Bone marrow (tissue), 2 donors: ENCODE data around the gene KCNJ11.
"Not testable (repeated sequence)": the region's sequence is repeated elsewhere in the genome, so short reads cannot be mapped to it uniquely, and the experiment has no call there.

Experiments
- DNase-seq, 2 donors: peaks; one replicate each; lab custom pipeline; 2025; lab: John Stamatoyannopoulos, UW

Gene KCNJ11

DNA sequence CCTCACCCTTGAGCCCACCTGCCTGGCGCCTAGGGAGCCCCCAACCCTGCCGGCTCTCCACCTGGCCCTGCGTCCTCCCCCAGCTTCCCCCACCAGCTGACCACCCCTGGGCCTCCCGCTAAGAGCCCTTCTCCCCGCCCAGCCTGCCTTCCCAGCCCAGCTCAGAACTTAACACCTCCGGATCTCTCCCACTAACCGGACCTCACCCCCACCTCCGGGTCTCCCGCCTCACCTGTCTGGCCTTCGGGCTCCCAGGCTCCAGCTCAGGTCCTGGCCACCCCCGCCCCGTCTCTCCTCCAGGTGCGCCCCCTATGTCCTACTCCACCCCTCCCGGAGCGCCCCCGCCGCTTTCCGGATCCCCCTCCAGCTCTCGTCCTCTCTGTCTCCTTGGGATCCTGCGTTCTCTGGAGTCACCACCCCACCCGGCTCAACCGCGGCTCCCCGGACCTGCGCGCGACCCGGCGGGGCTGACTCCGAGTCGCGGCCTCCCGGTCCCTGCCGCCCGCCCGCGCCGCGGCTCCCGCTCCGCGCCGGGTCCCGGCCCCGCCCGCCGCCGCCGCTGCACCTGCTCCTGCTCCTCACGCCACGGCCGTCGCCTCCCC is at the start of gene KCNJ11:
Gene KCNJ11, minus strand, starts transcription at position 51 of the 602 bp plus-strand sequence. CDS start 568 bp downstream, outside the sequence.
- no peak for DNase-seq

DNA sequence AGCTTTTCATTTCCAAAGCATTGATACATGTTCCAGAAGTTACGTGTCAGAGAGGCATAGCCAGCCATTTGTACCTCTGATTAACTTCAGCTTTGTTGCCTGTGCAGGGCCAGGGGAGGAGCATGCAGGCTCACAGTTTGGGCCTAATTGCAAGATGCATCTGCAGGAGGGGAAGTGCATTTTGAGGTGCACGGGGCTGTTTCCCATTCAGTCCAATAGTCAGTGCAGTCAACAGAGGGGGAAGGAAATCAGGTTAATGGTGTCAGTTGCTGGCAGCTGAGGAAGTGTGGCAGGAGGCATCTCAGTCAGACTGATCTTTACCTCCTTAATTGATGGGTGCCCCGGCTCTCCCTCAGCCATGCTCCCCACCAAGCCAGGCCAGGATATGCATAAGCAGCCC is 48.9 kb upstream of the KCNJ11 start:
- DNase-seq = no peak

DNA sequence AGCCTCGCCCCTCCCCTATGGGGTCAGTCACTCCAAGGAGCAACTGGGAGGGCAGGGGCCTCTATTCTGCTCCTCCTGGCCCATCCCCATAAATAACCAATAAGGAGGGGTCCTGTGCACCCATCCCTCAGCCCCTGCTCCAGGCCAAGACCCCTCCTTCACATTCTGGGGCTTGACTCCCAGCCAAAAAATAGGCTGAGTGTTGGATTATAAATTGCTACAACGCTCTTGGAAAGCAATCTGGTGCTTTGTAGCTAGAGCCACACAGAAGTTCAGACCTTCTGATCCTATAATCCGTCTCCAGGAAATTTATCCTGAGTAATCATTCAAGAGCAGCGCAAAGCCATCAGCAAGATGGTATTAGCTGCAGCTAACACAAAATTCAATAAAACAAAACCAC is 45.6 kb upstream of the KCNJ11 start:
- DNase-seq = no peak

DNA sequence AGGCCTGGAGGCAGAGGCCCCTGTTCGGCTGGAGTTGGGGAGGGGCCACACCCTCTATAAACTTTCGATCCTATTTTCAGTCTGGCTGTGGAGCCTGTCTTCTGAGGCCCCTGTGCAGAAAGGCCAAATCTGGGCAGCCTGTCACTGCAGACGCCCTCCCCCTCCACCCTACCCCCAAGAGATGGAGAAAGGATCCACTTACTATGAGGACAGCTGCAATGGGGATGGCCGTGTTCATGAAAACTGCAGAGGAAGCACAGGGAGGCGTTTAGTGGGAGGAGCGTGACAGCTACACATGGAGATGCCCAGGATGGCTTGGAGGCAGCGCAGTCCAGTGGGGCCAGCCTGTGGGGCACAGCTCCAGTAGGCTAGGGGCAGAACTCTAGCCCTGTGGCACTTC is 43.5 kb upstream of the KCNJ11 start:
- DNase-seq = no peak

DNA sequence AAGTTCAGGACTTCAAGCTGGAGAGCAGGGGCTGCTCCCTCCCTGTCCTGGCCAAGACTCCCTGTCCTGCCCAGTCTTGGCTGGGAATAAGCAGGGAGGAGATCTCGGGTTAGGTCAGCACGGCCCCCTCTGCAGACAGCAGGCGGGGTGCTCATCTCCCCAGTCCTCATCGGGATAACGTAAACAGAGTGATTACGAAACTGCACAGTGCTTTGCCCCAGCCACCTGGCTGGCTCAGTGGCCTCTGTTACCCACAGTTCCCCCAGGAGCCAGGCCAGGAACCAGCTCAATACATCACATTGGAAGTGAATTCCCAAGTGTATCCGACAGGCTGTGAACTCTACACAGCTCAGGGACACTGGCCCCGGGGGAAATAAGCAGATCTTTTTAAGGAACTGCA is 42.7 kb upstream of the KCNJ11 start:
- no peak for DNase-seq

DNA sequence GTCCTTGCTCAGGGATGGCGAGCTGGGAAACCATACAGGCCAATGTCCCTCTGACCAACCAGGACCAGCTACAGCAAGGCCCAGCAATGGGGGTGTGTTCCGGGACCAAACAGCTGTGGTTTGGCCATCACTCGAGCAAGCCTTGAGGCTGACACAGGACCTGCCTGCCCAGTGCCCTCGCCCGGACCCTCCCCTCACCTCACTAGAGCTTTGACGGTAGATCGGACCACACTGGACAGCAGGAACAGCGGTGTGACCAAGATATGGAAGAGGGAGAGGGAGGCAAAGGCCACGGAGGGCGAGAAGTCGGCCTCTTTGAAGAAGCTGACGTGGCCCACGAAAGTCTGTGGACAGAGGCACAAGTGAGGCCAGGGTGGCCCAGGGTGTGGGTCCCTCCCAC is 42.2 kb upstream of the KCNJ11 start:
- no peak for DNase-seq

DNA sequence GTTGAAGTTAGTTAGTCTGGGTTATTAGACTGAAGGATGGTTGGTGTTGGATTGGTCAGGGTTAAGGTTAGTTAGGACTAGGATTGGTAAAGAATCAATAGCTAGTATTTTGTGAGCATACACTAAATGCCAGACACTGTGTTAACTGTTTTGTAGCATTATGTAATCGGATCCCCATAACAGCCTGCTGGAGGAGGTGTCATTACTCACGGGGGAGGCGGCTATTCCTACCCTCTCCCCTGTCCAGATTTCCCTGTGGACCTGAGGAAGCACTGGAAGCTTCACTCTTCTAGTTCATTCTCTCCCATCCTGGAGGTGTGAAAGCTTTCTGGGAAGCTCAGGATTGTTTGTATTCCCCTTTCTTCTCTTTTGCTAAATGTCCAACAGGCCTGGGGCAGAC is 40.5 kb upstream of the KCNJ11 start:
- no peak for DNase-seq

DNA sequence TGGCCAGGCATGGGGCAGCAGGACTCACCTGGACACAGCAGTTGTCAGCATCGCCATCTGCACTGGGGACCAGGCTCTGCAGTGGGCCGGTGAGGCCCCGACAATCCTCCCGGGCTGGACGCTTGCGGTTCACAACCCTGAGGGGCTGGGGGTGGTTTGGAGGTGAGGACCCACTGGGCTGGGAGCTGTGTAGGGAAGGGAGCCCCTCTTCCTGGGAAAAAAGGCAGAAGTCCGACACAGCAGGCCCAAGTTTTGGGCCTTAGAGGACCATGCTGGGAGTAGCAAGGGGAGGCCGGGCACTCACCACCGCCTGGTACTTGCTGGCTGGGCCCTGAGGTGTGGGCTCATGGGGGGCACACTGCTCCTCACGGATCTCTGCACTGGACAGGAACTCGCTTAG is 39.8 kb upstream of the KCNJ11 start:
- no peak for DNase-seq

DNA sequence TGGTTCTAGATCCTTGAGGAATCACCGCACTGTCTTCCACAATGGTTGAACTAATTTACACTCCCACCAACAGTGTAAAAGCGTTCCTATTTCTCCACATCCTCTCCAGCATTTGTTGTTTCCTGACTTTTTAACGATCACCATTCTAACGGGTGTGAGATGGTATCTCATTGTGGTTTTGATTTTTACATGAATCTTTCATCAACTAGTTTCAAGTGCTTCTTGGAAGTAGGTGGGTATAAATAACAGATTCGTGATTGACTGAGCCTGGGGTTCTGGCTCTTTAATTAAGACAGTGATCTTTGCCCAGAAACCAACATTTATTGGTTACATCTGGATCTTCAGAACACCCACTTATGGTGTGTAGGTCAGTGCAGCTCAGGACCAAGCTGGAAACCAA is 37.8 kb upstream of the KCNJ11 start:
- not testable (repeated sequence) for DNase-seq

DNA sequence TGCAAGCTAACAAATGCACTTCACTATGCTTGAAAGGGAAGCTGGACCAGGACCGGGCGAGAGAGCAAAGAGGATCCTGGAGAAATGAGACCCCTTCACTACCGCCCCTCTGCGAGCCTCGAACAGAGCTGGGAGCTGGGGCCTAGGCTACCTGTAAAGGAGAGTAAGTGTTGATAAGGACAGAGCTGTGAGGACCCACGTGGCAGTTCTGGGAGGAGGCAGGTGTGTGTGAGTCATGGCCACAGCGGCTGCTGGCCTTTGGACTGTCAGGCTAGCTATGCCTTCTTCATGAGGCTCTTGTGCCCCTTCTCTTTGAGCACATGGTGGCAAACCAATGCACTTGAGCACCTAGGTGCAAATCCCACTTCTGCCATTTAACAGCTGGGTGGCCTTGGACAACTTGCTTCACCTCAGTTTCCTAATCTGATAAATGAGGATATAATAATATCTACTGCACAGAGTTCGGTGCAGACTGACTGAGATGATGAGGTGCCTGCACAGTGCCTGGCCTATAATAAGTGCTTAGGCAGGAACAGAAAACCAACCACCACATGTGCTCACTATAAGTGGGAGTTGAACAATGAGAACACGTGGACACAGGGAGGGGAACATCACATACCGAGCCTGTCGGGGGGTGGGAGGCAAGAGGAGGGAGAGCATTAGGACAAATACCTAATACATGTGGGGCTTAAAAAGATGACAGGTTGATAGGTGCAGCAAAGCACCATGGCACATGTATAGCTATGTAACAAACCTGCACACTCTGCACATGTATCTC is 35.3 kb upstream of the KCNJ11 start:
- no peak for DNase-seq

DNA sequence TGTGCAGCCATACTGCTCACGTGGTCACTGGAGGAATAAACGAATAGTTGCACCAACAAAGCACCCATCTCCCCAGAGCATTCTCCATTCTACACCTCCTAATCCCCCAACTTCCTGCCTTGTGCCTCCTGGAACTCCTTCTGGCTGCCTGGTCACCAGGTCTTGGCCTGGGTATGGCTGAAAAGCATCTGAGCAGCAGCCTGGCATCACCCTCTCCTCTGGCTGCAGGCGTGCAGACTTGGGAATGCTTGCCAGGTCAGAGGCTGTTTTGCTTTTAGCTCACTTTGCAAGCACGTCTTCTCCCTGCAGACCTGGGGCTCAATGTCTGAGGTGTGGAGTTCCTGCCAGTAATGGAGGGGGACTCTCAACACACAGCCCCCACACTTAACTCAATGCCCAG is 33.3 kb upstream of the KCNJ11 start:
- no peak for DNase-seq

DNA sequence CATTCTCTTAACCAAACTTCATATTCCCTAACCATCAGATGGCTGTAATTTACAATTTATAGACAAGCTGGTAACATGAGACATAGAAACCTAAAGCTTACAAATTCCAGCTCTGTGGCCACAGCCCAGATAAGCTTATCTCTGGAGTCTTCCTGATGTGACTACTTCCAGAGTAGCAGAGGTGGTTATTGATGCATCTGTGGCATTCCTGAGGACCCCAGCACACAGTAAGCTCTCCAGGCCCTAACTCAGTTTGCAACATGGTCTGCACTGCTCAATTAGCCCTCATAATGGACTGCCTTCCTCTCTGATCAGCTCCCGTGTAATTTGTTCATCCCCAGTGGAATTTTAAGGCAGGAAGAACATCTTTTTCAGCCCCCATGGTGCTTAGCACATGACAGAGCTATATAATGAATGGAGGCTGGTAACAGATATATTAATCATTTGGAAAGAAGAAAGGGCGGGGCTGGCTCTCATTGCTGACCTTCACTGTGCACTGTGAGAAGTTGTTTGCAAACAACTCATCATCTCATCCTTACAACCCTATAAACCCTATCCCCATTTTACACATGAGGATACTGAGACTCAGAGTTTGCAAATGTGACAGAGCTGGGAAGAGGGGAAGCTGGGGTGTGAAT is 30.1 kb upstream of the KCNJ11 start:
- DNase-seq = no peak

DNA sequence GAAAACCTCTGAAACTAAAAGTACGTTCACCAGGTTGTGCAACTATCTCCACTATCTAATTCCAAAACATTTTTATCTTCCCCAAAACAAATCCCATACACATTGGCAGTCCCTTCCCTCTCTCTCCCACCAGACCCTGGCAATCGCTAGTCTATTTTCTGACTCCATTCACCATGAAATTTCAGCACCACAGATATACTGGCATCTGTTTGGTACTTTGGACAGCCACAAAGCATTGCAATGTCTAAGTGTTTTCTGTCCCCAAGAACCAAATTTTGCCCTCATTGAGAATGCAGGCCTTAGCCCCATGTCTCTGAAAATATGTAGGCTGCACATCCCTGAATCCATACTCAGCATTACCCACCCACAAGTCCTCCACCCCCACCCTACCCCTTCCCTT is 28.0 kb upstream of the KCNJ11 start:
- DNase-seq = no peak

DNA sequence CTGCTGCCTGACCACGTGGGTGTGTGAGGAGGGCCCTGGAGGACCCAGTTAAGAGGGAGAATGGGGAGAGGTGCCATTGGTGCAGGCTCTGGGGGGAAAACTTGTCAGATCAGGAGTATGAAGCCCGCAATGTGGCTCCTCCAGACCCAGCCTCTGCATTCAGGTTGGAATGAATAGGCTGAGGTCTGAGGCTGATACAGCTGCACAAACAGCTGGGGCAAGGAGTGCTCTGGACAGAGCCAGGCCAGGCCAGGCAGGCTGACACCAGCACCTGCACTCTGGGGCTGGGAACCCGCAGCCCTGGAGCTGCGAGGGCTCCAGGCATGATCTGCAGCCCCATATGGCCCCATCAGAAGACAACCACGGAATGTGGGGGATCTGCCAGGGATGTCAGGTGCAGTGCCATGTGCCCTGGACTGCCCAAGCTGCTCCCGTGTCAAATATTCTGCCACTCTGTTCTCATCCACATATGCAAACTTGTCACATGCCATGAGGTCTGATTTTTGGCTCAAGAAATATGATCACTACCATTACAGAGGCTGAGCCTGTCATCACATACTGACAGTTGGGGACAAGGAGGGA is 27.2 kb upstream of the KCNJ11 start:
- no peak for DNase-seq

DNA sequence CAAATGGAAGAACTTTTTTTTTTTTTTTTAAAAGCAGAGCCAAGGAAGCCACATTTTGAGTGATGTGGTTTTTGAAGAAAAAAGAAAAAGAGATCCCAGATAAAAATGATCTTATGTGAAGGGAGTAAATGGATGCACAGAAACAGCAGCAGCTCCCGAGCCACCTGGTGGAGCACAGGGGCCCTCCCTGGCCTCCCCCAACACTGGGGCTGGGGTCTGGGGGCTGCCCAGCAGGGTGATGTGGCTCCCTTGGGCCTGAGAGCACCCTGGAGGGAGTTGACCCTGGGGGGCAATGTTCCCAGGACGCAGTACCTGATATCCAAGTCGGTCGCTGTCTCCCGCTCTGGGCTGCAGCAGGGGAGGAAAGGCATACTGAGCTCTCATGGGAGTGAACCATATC is 26.5 kb upstream of the KCNJ11 start:
- DNase-seq = no peak

DNA sequence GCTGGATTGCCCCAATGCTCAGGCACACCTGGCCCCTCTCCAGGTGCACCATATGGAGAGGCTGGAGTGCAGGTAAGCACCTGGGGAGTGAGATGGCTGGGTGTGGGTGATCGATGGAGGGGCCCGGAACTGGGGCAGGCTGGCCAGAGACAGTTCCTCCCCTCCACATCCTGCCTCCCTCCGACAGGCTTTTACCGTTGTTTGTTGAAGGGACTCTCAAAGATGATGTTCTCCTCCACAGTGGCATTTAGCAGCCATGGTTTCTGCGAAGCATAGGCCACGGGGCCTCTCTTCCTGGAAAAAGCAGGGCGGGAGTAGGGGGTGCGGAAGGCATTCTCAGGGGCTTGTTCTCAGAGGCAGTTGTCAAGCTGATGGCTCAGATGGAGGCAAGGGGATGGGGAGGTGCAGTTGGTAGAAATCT is 25.9 kb upstream of the KCNJ11 start:
- DNase-seq = no peak

DNA sequence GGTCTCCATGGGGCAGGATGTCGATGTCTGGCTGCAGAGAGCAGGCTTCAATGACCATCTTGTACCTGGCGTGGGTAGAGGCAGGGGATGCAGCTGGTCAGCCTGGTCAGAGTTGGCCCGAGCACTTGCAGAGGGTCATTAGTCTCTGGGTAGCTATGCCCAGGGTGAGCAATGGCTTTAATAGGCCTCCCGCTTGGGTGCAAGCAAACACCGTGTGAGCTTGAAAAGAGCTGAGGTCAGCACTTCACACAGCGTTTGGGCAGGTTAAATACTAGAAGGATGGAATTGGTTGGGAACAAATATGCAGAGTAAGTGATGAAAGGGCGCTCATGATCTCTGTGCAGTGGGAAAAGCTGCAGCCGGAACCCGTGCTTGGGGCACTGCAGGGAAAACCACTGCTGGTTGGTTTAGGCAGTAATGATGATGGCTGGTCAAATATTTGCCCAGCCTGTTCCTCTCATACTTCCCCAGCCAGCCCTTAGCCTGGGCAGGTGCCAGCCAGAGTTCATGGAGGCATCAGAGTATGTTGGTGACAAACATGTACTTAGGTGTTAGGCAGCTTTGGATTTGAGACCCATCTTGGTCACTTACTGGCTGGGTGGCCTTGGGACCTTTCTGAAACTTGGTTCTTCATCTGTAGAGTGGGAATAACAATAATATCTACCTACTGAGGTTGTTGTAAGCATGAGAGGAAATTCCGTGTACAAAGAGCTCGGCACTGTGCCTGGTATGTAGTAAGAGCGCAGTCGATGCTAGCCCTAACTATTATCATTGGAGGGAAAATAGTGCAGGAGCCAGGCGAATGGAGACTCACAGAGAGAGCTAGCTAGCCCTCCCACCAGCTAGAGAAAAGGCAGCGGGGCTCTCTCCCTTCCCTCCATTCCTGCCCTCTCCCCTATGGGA is 25.2 kb upstream of the KCNJ11 start:
- no peak for DNase-seq

DNA sequence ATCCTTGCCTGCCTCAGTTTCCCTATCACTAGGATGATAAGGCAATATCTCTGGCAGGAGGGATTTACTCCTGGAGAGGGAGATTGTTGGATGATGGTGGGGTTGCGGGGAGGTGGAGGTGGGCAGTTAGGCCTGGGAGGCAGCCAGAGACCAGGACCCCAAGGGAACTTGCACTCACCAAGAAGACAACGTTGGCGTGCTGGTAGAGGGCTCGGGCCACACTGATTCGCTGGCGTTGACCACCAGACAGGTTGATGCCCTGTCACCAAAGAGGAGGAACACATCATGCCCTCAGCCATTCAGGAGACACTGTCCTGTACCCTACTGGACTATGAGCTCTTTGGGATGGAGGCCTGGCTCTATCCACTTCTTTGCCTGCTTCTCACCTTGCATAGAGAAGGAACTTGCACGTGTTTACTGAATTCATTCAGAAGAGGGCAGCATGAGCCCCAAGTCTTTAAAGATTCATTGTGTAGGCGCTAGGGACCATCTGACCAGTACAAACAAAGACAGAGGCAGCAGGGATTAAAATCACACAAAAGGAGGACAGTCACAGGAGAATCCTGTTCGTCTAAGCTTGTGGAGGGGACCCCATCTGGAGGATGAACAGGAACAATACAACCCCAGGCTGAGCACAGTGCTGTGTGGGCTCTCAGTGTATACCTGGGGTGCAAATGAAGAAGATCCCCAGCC is 24.2 kb upstream of the KCNJ11 start:
- no peak for DNase-seq

DNA sequence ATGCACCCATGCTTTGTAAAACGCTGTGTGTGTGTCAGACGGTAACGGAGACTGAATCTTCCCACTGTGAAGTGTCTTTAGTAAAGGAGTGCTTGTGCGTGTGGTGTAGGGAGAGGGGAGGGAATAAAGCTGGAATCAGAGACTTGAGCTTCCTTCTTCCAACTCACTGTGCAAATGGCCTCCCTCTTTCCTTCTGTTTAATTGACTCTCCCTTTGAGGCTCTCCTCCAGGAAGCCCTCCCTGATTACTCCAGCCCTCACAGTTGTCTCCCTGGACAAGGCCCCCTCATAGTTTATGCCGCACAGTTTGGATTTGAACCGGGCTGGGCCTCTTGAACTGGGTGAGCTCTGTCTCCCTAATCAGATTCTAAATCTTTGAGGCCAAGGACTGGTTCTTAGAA is 23.0 kb upstream of the KCNJ11 start:
- no peak for DNase-seq

DNA sequence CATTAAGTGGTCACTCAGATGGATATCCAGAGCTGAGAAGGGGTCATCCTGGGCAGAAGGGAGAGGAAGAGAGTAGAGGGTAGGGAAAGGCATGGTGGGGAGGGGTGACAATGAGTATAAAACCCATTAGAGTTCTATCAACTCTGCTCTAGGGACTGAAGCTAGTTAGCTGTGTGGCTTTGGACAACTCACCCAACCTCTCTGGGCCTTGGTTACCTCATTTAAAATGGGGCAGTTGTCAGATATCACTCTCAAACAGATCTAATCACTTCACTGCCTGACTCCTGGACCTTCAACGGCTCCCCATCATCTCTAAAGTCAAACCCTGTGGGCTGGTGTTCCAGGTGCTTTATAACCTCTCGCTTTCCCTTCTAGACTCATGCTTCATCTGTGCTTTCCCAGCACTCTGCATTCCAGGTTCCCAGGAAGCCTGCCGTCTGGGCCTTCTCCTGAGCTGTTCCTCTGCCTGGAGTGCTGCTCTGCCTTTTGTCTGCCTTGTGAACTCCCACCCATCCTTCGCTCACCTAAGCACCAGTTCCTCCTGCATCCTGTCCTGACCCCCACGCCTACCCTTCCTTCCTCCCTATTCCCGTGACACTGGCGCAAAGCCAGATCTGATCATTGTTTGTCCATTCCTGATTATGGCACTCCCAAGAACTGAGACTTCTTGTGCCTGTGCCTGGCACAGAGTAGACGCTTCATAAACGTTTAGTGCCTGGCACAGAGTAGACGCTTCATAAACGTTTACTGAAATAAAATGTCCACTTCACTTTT is 22.3 kb upstream of the KCNJ11 start:
- no peak for DNase-seq

DNA sequence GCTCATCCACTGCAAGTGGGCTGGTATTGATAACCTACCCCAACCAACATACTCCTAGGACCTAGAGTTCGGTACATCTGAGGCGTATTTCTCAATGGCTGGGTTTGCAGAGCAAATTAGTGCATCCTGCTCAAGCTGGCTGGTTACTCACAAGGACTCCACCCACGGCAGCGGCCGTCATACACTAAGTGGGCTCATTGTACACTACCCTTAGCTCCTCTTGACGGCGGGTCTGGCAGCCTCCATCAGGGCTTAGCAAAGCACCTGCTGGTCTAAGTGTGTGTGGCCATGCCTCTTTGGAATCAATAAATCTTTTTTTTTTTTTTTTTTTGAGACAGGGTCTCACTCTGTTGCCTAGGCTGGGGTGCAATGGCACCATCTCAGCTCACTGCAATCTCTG is 20.2 kb upstream of the KCNJ11 start:
- no peak for DNase-seq
